CD4-positive, alpha-beta T cell treated with Interleukin-17A for 1 hour (primary cell): ENCODE results near the gene EHBP1.

ENCODE experiments used
- DNase-seq: peaks from one replicate; pipeline ENCODE4 v3.0.0-alpha.2; 2020

EHBP1 gene

DNA sequence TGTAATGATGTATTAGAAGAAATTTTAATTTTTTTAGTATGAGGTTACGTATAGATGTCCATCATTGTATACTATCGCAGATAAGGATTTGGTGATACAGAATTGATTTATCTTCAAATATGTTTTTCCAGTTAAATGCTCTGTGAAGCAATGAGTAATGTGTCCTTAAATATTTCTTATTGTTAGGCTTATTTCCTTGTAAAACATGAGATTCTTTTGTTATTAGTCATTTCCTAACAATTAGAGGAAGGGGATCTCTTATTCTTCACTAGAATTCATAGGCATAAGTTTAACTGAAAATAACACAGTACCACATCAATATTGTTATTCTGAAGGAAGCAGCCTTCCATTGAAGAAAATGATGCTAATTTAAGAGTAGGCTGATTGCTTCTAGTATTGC lies 329.7 kb downstream of the EHBP1 start:
- DNase-seq: no peak

DNA sequence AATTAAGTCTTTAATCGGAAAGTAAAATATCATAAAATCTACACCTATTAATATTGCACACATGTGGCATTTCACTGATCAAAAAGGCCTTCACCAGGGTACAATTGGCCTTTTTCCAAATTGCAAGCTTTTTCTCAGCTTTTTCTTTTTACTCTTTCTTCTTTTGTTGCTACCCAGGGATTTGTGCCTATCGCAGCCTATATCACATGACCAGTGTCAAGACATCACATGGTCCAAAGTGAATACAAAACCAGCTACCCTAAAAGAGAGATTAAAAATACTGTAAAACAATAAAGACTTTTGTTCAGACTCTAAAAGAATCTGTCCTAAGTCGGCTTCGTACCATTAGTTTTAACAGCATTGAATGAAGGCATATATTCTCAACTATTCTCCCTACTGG lies 330.1 kb downstream of the EHBP1 start:
- no peak for DNase-seq

DNA sequence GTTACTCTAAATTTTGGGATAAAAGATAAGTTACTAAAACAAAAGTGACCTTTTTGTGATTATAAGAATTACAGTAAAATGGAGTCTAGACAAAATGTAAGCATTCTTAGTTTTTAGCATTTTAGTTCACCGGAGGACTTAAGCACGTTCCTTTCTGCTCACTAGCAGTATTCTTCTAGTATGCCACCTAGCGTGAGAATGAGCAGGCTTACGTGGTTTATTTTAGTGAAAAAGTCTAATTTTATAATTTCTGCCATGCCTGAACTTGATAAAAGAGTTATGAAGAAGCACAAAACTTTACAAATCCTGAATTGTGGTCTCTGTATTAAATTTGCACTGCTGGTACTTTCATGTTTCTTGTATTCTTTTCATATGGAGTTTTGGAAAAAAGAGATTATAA lies 332.5 kb downstream of the EHBP1 start:
- DNase-seq: no peak

DNA sequence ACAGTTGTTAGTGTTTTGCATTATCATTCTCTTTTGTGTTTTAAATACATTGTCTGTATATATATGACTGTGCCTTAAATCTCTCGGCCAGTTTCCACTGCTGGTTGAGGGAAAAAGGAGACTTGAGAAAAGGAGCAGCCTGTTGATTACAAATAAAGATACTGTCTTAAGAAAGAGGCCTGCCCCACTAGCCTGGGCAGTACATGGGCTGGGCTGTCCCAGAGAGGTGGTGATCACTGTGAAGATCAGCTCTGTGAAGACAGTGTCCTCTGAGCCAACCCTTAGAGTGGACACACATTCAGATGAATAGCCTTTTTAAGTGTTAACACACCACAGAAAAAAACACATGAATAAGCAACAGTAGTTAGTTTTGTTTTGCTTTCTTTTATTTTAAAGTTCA lies 335.1 kb downstream of the EHBP1 start:
- DNase-seq: no peak

DNA sequence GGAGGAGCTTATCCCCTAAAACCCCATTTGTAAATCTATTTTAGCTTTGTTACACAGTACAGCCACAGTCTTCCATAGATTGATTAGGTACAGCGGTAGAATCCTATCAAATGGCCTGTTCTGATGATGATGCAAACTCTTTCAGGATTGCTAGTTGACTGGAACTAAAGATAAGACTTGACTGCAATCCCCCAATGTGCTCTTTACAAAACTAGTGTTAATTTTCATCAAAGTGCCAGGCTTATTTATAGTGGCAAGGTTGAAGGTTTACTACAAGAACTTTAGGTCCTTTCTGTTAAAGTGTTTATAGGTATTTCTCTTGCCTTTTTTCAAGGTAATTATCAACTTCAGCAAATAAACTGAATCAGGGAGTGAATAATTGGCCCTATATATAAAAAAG lies 336.1 kb downstream of the EHBP1 start:
- no peak for DNase-seq

DNA sequence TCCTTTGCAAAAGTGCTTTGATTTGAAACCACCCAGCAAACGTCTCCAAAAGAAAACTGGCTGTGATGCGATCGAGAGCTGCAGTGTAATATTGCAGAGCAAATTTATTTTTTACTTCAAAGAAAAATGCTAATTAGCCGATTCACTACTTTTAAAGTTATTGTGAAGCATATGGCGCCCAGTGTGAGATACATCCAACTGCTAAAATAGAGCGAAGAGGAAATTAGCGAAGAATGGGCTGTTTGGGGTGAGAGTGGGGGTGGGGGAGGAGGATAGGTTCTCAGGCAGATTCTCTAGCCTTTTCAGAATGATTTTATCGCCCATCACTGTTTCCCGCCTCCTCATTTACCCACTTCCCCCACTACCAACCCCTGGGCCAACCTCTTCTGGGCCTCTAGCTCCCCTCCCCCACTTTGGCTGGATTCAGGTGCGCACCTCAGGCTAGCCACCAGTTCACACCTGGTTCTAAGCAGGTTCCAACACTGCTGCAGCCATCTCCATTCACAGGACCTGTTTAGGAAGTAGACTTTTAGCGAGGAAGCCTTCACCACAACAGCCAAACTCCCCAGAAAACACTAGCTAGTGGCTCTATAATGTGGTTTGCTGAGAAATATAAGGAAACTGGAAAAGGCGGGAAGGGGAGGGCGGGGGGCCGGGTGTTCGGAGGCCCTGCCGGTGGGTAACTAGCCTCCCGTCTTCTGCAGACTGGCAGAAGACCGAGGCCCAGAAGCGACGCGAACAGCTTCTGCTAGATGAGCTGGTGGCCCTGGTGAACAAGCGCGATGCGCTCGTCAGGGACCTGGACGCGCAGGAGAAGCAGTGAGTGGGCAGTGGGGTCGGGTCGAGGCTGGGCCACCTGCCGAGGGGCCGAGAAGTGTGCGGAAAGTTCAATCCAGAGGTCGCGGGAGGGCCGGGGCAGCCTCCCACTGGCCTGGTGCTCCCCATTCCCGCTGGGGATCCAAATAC lies 339.1 kb downstream of the EHBP1 start:
- DNase-seq: no peak

DNA sequence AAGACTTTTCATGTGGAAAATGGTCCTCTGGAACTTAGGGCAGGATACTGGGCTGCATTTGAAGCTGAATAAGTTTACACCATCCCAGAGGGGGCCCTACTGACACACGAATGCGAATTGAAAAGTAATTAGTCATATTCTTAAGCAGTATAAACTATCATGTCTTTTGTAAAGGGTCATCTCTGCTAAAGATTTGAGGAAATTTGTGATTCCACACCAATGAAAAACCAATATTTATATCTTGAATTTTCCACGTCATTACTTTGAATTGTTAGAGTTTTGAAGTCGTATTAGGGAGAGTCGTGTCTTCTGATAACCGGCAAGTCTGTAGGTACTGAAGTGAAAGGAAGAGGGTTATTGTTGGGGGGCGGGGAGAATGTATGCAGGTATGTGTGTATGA lies 341.0 kb downstream of the EHBP1 start:
- no peak for DNase-seq

DNA sequence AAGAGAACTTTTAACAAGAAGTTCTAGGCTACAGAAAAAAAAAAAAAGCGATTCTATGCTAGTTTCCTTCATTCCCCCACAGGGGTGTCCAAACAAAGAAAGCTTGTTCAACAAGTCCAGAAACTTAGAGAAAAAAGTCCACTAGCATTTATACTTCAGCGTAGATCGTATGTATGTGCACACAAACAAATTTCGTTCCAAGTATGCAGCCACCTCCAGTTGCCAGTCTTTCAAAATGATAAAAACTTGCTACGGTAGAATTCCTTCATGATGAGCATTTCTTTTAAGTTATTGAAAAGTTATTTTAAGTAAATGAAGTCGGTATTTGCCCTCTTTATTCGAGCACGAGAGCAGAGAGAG lies 341.4 kb downstream of the EHBP1 start:
- no peak for DNase-seq

DNA sequence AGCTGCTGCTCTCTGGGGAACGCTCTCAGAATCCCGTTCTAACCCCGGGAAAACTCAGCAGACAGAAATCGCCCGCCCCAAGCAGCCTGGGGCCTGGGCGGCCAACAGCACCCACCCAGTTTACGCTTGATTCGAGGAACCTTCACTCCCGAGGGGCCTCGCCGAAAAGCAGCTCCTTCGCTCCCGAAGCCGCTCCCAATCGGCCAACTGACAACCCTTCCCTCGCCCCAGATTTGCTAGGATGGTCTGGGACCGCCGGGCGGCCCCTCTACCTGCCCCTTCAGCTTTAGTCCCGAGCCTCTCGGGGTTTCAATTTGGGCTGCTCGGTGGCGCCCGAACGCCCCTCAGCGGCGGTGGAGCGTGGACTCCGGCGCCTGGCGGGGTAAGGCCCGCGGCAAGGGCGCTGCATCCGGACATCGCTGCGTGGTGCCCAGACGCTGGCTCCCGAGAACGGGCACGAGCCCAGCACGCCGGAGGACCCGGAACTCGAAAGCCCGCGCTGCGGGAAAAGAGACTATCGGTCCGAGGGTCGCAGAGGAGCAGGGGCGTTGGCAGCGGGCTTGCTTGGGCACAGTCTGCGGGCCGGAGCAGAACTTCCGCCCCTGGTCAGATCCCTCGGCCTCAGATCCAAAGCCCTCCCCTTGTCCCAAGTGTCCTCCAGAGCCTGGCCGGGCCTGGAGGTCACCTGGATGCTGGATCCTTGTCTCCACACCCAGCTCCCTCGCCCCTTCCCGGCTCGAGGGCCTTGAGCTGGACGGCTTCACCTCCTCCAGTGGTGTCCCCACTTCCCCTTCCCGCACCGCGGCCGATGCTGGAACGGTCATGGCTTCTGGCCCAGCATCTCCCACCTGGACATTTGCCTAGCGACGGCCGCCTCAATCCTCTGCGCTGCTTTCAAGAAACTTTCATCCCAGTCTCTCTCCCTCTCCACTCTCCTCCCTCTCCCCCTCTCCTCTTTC lies 342.1 kb downstream of the EHBP1 start:
- DNase-seq: no peak

DNA sequence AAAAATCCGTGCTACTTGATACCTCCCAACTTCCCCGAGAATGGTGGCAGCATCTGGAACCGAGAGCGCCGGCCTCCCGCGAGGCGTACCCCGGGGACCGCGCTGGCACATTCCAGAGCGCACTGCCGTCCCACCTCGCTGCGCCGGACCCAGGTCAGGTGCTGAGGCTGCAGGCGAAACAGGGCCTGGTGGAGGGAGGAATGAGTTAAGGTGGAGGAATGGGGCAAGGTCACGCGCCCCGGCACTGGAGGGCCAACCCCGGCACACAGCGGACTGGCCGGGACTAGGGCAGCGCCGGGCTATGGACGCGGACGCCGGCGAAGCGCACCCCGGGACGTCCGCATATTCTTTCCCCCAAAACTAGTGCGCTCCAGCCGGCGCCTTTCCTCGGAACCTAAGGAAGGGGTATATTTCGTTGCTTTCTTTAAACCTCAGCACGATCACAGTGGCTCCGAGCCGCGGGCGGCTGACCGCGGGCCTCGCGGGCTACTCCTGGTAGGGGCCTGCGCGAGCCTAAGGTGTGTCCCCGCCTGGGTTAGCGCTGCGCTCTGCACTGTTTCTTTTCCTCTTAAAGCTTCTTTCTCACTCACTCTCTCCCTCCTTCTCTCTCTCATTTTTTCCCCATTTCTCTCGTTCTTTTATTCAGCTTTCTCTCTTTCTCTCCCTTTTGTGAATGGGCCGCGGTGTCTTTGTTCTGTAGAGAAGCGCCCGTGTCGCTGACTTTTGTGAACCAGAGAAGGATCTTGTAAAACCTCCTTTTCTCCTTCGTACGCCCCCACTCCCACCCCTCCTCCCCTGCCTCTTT lies 343.1 kb downstream of the EHBP1 start:
- no peak for DNase-seq

DNA sequence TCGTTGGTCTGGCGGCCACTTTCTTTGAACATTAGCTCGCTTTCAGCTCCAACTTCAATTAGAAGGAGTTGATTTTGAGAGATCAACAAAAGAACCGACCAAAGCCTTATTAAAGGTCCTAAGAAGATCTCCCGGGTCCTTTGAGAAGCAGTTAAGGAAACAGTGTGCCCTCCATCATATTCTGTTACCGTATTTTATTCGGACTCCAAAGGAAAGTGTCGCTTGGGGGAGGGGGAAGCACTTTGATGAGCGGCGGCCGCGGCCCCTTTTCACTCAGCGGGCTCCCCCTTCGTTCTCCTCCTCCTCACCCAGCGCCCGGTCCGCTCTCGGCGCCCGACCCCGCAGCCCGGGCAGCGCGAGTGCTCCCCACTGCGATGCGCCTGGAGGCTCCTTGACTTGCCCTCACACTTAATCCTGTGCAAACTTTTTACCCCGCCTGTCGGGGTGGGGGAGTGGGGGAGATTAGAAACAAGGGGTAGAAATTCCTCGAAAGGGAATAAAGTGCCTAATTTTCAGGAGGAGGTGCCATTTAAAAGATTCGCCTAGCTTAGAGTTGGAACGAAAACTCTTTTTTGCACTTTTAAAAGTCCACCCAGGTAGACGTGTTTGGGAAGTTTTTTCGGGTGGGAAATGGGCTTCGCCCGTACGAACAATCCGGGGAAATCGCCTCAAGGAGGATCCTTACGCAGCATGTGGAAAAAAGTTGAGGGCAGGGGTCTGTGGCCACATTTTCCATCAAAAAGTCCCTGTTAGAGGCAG lies 343.9 kb downstream of the EHBP1 start:
- DNase-seq: no peak

DNA sequence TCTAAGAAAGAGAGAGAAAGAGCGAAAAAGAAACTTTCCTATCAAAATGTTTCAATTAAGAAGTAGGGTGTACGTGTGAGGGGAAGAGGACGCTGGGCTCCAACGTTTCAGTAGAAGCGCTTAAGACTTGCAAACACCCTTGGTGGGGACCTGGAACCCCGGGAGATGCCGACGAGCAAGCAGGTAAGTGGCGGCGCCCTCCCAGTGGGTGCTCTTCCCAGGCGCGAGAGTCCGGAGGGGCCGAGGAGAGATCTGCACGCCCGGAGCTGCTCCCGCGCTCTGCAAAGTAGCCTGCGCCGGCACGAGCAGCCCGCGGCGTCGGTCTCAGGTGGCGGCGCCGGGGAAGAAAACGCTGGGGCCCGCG lies 344.4 kb downstream of the EHBP1 start:
- no peak for DNase-seq

DNA sequence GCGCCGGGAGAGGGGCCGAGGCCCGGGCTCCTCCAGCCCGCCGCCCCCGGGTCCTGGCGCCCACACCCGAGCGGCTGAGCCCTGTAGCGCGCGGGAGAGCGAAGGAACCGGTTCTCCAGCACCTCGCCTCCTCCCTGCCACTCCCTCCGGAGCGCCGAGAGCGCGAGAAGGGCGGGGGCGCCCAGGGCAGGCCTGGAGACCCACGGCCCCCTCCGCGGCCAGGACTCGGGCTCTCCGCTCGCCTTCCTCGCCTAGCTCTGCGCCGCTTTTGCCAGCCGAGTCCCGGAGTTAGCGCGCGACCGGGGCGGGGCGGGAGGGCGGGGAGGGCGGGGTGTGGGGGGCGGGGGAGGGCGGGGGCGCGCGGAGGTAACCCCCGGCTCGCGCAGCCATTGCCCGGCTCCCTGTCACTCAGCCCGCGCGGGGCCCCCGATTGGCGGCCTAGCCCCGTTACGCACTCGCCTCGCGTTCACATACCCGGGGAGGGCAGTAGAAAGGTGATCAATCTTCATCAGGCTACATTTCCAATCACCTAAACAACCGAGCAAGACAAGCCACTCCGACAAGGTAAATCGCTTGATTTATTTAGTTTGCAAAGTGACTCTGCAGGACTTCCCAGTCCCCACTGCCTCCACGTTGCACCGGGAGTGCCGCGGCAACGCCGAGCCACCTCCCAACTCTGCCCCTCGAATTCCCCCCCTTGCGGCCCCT lies 345.0 kb downstream of the EHBP1 start, which contains the start of gene OTX1:
Gene OTX1, plus strand, starts transcription at position 497 of the 708 bp plus-strand sequence. CDS start 2,161 bp downstream, outside the sequence.
- peak; percentile 56 for DNase-seq

DNA sequence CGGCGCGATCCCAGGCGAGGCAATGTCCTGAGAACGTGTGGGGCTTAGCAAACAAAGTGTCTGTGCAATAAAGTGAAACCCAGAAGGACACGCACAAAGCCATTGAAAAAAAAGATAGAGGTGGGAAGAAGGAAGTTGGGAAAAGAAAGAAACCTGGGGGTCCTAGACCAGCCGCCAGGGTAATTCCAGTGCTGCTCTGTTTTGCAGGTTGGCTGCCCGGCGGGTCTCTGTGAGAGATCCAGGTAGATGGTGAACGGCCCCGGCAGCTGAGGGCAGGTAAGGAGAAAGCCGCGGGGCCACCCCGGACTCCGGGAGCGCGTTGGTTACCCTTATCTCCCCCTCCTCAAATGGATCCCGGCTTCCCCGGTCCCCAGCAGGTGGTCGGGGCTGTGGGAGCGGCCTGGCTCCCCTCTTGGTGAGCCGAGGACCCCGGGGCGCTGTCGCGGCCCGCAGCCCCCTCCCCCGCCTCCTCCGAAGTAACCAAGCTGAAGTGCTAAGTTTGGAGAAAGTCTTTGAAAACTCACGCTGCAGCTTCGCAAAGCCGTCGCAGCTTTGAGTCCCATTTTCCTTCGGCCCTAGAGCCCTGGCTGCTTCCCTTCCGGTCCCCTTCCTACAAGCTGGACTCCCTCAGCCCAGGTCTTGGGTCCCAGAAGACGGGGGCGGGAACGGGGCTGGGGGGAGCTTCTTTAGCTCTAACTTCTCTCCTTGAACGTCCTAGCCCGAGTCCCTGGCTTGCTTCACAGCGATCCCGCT lies 345.7 kb downstream of the EHBP1 start:
- no peak for DNase-seq

DNA sequence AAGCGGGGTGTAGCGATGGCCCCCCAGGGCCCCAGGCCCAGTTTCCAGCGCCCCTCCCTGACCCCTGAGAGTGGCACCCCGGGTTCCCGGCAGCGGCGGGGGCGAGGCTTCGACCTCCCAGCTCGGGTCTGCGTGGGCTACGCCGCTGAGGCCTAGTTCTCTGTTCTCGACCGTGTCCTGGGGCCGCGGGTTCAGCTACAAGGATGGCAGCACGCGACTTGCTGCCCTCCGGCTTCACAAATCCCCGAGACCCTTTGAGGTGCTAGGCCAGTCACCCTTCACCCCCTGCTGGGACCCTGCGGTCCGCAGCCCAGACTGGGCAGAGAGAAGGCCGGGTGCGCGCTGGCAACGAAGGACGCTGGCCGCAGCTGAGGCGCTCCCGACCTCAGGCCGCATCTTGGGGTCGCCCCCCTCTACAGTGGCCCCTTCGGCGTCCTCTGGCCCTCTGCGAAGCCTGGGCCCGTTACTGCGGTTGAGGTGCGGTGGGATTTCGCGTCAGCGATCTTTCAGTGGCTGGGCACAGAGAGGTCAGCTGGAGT lies 346.4 kb downstream of the EHBP1 start:
- no peak for DNase-seq

DNA sequence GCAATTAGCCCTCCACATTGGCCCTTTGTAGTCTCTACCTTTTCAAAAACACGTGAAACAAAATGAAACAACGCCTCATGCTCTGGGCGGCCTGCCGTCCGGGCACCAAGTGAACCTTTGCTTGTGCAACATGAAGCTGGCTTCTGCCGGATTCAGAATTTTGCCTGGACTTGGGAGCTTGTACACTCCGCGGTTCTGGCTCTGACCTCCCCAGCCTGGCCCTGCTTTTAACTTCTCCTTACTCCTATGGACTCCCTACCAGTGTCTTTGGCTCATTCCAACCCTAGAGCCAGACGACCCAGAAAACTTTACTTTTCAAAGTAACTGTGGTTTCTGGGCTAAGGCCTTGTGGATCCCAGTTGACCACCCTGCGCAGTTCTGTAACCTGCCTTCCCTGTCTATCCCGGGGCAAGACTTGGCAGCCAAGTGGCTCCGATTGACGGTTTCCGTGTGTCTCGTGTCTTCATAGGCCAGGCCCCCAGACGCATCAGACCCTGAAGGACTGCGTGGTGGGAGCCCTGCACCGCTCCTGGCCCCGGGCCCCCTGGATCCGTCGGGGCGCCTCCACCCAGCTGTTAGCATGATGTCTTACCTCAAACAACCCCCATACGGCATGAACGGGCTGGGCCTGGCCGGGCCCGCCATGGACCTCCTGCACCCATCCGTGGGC lies 347.0 kb downstream of the EHBP1 start:
- no peak for DNase-seq

DNA sequence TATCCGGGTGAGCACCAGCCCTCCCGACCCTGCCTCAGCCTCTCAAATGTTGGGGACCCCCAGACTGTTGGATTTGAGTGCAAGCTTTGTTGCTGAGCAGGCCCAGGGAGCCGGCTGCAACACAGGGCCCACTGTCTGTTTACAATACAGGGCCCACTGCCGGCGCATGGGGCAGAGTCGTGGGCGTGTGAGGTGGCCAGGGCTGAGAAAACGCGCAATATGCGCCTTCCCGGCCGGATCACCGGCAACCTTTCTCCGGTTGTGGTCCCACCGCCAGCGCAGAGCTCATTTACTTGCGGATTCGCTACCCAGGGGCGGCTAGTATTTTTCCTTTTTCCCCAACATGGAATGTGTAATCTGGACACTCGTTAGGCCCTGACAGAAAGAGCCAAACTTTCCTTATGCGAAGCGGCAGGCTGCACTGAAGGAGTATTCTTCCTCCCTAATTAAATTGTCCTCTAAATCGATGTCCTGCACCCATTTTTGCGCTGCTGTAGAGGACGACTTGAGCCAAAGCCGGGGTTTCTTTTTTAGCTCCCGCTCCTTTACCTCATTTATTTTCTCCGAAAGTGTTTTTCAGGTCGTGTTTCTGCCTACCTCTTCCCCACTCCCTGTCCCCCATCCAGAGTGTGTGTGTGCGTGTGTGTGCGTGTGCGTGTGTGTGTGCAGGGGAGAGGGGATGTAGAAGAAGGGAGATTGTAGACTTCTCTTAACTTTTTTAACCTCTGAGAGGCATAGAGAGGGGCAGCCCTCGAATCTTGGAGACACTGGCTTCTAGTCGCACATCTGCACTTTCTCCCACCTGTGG lies 347.8 kb downstream of the EHBP1 start:
- no peak for DNase-seq

DNA sequence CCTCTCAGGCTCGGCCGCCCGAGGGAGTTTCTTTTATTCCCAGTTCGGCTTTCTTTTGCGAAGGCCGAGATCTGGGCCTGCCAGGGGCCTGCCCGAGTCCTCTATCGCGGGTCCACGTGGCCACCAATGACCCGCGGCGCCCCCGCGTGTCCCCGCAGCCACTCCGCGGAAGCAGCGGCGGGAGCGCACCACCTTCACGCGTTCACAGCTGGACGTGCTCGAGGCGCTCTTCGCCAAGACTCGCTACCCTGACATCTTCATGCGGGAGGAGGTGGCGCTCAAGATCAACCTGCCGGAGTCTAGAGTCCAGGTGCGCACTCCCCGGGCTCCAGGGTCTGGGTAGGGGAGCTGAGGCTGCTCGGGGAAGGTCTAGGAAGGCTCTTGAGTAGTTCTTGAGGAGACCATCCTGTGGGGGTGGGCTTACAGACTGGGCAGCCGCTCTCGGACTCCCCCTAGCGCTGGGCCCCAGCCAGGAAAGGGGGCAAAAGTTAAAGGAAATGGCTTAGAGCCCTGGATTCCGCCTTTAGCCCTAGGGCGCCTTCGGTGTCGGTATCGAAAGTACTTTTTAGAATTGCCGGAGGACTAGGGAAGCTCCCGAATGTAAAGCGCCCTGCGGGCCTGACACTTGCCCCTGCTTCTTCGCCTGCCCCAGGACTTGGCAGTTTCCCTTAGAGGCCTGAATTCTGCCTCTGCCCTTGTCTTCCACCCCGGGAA lies 348.5 kb downstream of the EHBP1 start:
- no peak for DNase-seq
